Activated CD4-positive, alpha-beta T cell treated with anti-CD3 and anti-CD28 coated beads, Interleukin-2, Interleukin-4, amounts not matched to agents 100 ng/mL and 50 ng/mL, durations not matched to agents 16 hours and 8 hours (primary cell): ENCODE measurements around the gene IZUMO1.

ENCODE experiments used
- DNase-seq: peaks from one replicate; pipeline ENCODE4 v3.0.0-alpha.2; 2020; ENCODE audit warnings: low spot score

Gene IZUMO1

DNA sequence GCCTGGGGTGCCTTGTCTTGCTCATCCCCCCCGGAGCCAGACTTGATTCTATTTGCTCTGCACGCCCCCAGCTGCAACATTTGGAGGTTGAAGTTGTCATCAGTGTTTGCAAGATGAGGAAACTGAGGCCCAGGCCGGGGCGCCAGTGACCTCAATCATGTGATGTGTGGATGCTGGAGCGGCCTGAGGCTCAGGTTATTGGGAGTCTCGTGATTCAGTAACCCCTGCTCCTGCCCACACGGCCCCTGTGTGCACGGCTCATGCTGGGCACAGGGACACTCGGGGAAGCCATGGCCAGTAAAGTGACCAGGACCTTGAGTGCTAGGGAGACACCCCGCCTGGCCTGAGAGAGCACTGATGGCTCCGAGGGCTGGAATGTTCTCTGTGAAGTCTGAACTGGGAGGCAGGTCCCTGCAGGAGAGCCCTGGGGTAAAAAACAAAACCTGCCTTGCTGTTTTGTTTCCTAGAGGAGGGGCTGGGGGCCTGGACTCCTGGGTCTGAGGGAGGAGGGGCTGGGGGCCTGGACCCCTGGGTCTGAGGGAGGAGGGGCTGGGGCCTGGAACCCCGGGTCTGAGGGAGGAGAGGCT is 10.5 kb upstream of the IZUMO1 start:
- DNase-seq, result no peak

DNA sequence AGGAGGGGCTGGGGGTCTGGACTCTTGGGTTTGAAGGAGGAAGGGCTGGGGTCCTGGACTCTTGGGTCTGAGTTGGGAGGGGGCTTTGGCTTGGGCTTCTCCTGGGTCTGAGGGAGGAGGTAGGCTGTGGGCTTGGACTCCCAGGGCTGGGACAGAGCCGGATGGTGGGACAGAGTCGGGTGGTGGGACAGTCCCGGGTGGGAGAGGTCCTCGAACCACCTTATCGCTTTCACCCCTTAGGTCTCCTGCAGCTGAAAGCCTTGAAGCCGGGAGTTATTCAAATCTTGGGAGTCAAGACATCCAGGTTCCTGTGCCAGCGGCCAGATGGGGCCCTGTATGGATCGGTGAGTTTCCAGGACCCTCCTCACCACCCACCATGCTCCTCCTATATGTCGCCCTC is 10.0 kb upstream of the IZUMO1 start:
- DNase-seq, result no peak

DNA sequence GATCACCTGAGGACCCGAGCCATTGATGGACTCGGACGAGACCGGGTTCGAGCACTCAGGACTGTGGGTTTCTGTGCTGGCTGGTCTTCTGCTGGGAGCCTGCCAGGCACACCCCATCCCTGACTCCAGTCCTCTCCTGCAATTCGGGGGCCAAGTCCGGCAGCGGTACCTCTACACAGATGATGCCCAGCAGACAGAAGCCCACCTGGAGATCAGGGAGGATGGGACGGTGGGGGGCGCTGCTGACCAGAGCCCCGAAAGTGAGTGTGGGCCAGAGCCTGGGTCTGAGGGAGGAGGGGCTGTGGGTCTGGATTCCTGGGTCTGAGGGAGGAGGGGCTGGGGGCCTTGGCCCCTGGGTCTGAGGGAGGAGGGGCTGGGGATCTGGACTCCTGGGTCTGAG is 9.5 kb upstream of the IZUMO1 start:
- no peak for DNase-seq

DNA sequence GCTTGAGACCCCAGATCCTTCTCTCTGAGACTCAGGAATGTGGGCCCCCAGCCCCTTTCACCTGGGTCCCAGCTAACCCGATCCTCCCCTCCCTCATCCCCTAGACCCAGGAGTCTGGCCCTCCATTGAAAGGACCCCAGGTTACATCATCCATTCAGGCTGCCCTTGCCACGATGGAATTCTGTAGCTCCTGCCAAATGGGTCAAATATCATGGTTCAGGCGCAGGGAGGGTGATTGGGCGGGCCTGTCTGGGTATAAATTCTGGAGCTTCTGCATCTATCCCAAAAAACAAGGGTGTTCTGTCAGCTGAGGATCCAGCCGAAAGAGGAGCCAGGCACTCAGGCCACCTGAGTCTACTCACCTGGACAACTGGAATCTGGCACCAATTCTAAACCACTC is 9.1 kb upstream of the IZUMO1 start:
- no peak for DNase-seq

- DNase-seq, result no peak
Observed at GRCh38 chr19:48755084-48755641, 8.5 kb upstream of the IZUMO1 start, which contains the start of gene FGF21. FGF21 (plus strand) TSS chr19:48755524; CDS start chr19:48756237, 713 bp downstream.

DNA sequence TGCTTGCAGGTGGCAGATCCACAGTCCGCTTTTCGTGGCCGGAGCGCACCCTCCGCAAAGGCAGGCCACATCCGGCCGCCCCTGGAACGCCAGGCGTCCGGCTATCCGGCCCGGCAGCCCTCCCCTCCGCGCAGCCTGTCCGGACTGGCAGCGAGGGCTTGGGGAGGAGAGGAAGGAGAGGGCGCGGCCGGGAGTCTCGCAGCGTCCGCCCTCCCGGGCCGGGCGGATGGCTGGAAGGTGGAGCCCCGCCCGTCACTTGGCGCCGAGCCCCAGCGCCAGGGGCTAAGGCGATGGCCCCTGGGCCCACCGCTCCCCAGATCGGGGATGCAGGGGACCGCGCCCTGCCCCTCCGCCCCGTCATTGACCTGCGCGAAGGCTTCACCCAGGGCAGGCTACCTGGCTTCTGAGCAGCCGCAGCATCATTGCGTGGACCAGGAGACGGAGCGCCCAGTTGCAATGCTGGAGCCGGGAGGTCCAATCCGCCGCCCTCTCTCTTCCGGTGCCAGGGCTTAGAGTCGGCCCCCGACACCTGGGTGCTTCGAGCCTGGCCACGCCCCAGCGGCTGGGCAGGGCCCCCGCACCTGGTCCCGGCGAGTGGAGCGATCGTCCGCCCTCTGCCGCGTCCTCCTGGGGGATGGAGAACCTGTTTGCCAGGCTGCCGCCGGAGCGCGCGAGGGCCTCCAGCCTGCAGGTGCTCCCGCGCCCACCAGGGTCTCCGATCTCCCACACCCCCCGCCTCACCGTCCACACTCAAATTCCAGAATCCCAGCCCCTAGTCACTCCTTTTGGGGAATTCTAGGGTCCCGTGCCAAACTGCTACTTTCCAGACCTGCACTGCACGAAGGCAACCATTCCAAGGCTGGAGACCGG is 6.0 kb upstream of the IZUMO1 start, which contains the start of gene FUT1:
Gene FUT1 (minus strand): TSS at position 146 of the 870 bp plus-strand sequence. CDS start 1,360 bp downstream, outside the sequence.
- DNase-seq, result no peak

GRCh38 chr19:48751845-48752495 is 5.3 kb upstream of the IZUMO1 start:
- DNase-seq, result no peak

- DNase-seq, result no peak
Observed at GRCh38 chr19:48750771-48751504, 4.2 kb upstream of the IZUMO1 start.

DNA sequence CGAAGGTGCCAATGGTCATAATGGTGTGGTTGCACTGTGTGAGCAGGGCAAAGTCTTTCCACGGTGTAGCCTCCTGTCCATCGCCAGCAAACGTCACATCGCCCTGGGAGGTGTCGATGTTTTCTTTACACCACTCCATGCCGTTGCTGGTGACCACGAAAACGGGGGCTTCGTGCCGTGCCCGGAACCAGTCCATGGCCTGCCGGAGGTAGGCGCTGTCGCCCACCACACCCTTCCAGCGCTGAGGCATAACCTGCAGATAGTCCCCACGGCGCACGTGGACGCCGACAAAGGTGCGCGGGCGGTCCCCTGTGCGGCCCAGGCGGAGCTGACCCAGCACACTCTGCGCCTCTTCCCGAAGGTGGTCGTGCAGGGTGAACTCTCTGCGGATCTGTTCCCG is 3.6 kb upstream of the IZUMO1 start:
- DNase-seq, result no peak

DNA sequence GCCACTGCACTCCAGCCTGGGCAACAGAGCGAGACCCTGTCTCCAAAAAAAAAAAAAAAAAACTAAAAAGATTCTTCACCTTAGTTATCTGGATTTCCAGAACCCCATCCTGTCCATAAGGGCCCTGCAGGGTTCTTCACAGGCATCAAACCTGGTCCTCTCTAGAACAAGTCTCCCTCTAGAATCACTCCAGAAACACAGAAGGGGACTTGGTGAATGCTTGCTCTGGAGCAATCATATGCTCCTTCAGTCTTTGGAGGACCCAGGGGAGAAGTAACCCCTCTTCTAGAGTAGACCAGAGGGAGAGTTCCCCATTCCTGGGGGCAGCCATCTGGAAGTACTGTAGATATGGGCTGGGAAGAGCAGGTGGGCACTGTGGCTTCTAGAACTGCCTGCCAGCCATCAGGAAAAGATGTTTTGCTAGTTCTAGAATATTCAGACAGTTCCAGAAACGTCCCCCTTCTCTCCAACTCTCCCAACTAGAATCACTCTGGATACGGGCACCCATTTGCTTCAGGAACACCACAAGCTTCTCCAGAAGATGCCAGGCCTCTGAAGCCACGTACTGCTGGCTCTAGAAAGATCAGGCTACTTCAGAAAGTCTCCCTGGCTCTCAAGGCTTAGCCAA is 3.0 kb upstream of the IZUMO1 start:
- no peak for DNase-seq

DNA sequence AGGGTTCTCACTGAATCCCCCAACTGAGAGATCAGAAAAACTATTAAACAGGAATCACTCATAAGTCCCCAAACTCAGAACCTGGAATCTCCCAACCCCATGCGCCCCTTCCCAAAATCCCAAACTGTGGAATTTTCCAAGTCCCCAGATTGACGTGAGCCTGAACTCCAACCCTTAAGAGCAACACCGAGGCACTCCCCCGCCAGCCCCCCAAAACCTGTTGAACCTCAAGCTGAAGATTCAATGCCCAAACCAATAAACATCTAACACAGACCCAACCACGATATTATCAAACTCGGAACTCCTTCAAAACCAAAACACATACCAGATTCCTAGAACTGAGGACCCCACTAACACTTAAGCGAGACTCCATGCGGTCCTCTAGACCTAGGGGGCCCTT is 599 bp downstream of the IZUMO1 start:
- no peak for DNase-seq

DNA sequence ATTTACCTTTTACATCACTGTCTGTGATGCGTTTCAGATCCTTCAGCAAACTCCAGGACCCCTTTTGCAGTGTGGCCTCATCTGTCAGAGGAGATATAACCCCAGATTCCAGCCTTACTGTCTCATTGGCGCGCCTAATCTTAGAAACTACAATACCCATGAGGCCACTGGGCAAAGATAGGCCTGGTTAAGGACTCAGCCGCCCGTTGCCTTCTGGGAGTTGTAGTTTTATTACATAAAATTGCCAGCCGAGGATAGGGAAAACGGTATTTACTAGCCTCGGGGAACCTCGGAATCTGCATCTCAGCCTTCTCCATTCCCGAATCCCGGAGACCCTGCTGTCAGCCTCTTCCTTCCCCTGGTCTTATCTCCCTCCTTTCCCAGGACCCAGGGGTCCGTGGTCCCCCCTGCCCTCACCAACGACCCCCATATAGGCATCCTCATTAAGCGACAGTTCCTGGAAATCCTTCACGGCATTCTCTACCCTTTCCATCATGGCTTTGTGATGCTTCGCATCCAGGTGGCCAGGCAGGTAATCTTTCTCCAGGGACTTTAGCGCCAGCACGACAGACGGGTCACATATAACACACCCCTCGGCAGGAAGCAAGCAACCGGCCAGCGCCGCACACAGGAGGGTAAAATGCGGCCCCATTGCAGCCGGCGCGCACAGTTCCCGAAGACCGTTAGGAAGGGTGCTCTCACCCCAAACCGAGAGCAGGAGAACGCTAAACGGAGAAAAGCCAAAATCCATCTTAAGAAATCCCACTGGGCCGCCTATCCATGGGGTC is 1.3 kb downstream of the IZUMO1 start:
- DNase-seq, result peak; percentile 77

DNA sequence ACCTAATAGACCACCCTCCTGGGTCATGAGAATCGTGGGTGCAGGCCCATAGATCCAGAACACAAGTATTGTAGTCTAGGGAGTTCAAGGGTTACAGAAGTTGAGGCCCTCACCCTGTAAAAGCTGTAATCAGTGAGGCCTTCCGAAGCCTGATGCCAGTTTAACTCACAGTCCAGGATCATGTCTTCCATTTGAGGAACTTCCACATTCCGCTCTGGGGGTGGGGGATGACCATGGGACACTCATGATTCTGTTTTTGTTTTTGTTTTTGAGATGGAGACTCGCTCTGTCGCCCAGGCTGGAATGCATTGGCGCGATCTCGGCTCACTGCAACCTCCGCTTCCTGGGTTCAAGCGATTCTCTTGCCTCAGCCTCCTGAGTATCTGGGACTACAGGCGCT is 4.6 kb downstream of the IZUMO1 start:
- no peak for DNase-seq

DNA sequence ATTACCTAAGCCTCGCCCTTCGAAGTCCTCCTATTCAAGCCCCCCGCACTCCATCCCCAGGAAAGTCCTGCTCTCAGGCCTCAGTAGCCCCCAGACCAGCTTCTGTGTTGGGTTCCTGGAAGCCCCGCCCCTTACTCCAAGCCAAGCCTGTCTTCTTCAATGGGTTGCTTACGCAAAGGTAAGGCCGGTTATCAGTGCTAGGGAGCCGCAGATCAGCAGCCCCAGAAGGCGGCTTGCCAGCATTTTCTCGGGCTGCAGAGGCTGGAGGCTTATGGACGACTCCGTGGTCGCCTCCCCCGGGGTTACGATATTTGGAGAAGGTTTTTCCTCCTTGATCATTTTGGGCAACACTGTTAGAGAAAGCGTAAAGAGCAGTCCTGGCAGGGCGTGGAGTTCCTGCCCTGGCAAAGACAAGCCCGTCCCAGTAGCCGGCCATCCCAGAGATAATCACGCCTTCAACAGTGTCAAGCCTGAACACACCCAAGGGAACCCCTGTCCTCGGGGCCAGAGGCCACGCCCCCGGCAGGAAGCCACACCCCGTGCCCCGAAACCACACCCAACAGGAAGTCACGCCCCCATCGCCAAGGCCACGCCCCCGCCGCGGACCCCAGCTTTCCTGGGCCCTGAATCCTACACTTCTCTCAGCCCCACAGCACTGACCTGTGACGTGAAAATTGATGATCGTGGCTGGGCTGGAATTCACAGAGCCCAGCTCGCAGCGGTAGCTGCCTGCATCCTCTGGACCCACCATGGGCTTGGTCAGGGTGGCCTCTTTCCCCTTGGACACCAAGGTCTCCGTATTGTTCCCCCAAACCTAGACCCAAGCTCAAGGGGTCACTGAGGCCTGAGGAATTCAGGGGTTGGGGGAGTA is 5.3 kb downstream of the IZUMO1 start:
- no peak for DNase-seq

DNA sequence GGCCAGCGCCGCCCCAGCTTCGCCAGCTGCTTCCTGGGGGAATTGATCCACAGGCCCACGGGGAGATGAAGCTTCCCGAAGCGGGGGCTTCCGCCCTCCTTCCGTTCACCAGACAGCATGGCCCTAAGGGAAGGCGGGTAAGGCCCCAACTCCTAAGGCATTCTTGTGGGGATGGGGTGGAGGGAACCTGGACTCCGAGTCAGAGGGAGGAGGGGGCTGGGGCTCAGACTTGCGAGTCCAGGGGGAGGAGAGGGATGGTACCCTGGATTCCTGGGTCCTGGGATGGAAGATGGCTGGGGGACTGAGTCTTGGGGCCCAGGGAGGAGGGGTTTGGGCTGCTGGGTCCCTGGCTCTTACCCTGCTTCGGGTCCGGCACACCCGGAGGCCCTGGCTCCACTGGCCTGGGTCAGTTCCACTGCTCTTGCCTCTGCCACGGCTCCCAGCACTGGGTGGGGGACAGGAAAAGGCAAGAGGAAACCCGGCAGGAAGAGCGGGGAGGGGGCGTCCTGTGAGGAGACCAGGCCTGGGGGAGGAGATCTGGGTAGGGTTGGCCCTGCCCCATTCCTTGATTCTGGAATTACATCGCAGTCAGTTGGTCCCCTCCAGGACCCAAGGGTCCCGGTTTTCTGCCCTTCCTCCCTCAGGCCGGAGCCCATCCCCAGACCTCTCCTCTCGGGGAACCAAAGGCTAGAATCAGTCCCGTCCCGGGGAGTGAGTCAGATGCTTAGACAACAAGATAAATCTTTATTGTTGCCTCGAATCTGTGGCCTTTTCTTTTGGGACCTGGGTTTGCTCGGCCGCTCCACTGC is 6.3 kb downstream of the IZUMO1 start, which contains the start of gene RASIP1:
Gene RASIP1 (minus strand): TSS at position 447 of the 809 bp plus-strand sequence. CDS start 328 bp downstream, at position 119.
- DNase-seq, result no peak

- DNase-seq, result no peak
Observed at GRCh38 chr19:48739404-48740163, 7.1 kb downstream of the IZUMO1 start.

DNA sequence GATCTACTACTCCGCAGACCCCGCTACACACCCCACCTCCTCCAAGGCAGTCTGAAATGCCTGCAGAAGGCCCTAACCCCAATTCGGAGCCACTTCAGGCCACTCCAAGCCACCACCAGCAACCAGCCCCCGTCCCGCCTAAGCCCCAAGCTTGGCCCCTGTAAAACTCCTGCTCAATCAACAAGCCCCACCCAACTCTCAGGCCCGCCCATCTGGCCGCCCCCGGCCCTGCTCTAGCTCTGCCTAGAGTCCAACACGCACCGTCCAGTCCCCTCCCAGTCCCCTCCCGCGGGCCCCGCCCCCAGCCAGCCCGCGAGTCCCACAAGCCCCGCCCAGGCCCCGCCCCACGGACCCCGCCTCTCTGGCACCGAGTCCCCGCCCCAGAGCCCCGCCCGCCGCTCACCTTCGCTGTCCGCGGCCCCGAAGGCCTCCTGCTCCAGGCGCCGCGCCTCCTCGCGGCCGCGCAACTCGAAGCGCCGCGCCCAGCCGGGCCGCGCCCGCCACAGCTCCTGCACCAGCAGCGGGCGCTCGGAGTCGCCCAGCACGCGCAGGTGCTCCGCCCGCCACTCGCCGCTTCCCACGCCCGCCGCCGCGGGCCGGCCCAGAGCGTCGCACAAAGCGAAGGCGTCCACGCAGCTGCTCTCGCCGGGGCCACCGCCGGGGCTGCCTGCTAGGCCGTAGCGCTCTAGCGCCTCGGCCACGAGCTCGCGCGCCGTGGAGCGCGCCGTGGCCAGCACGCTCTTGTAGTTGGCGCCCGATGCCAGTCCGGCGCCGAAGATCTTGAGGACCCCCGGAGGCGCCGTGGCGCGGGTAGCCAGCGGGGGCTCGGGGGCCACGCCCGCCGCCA is 7.9 kb downstream of the IZUMO1 start:
- peak; percentile 95 for DNase-seq
